ENCODE measurements around the gene IGF2R. TPM values are rescaled to one million over a fixed set of nuclear protein-coding genes. Genes with fewer than 3 reads are reported as not detected.

Gene IGF2R
- total RNA-seq, 3 donors from 2014 or later, result 60.4 to 112 (median 81.0) TPM

DNA sequence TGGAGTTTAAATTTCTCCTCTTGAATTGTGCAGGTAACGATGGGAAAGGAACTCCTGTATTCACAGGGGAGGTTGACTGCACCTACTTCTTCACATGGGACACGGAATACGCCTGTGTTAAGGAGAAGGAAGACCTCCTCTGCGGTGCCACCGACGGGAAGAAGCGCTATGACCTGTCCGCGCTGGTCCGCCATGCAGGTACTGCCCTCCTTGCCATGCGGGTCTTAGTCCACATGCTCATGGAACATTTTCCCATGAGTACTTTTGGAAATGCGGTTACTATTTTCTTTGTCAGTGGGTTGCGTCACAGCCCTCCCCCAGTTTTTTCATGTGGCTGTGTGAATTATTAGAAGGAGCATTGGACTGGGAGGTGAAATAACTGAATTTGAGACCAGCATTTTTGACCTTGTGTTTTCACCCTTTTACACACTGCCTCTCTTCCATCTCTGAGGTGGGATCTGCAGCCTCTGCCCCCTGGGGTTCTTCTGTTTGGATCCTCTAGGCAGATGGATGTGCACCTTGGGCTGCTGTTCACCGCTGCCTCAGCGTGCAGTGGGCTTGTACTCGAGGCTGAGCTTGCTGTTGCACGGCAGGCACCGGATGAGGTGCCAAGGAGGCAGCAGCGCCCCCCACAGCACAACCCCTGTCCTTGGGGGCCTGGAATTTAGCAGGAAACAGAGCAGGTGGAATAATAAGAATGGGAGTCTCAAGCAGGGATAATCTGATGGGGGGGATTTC lies 71.8 kb downstream of the IGF2R start:
- DNase-seq (ENCODE audit: low spot score in 2 of 2), result no peak
- Histone ChIP-seq H3K4me1 (peaks cover 0 to 6% of the 10 kb centered on the region in 2 donors), H3K27me3 (no peaks in the 10 kb centered on the region), H3K27ac (no peak overlapping the region), H3K4me3 (no peak overlapping the region), H3K36me3 (no peaks in the 10 kb centered on the region), H3K9me3 (no peaks in the 10 kb centered on the region)
- intact Hi-C loops (cut with DNase I; ENCODE audit: low total_unique reads), result no loop called here
- no peak for TF ChIP-seq POLR2A (IDR thresholded peaks at IDR 0.05)
- TF ChIP-seq POLR2AphosphoS5 (IDR thresholded peaks at IDR 0.05), result no peak
- no peak for TF ChIP-seq CTCF (IDR thresholded peaks at IDR 0.05)

GRCh38 chr6:160041608-160042007 lies 72.7 kb downstream of the IGF2R start:
- Histone ChIP-seq H3K36me3 (no peaks in the 10 kb centered on the region), H3K4me3 (no peak overlapping the region), H3K4me1 (peaks cover 0 to 6% of the 10 kb centered on the region in 2 donors), H3K9me3 (no peaks in the 10 kb centered on the region), H3K27ac (no peak overlapping the region), H3K27me3 (no peaks in the 10 kb centered on the region)
- intact Hi-C loops (cut with DNase I; ENCODE audit: low total_unique reads), result no loop called here
- TF ChIP-seq POLR2A (IDR thresholded peaks at IDR 0.05) (no peak), CTCF (IDR thresholded peaks at IDR 0.05) (peak in 2 of 3 donors; percentile 36 to 52), POLR2AphosphoS5 (IDR thresholded peaks at IDR 0.05) (peak in 1 of 3 donors; percentile 51)
- peak; percentile 66 to 81 for DNase-seq (ENCODE audit: low spot score in 2 of 2)

DNA sequence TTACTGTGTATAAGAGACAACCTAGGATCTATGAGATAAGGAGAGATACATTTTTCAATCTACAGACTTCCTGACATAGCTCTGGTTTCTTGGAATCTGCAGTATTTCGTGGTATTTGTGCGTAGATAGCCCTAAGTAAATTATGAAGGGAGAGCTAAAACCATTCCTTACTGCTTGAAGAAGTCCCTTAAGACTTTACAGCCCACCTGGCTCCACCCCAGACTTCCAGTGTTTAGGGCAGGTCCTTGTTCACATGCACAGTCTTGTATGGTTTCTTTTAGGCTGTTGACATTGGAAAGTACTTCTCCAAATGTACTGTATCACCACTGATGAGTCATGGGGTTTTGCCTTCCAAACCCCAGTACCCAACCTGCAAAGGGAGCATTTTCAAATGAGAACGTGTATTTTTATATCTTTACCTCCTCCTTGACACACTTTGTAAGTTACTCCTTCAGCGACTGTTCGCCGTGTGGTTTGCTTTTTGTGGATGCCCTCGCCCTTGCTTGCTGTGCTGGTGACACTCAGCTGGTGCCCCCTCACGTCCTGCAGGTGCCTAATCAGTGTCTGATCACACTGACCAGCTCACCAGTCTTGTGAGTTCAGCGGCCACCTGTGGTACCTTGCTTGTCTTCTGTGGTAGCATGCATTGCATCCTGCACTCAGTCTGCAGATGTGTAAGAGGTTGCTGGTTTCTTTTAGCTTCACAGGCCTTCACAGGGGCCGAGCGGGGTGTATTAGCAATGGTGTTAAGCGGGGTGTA lies 73.3 kb downstream of the IGF2R start:
- no peaks in the 10 kb centered on the region for H3K36me3 ChIP-seq
- H3K9me3 ChIP-seq, result no peaks in the 10 kb centered on the region
- H3K27ac ChIP-seq, result no peak overlapping the region
- TF ChIP-seq CTCF (IDR thresholded peaks at IDR 0.05) (no peak), POLR2AphosphoS5 (IDR thresholded peaks at IDR 0.05) (no peak), POLR2A (IDR thresholded peaks at IDR 0.05) (no peak)
- intact Hi-C loops (cut with DNase I; ENCODE audit: low total_unique reads), result no loop called here
- H3K27me3 ChIP-seq, result no peaks in the 10 kb centered on the region
- peaks cover 0 to 6% of the 10 kb centered on the region in 2 donors for H3K4me1 ChIP-seq
- no peak overlapping the region for H3K4me3 ChIP-seq
- DNase-seq (ENCODE audit: low spot score in 2 of 2), result no peak

- intact Hi-C loops (cut with DNase I; ENCODE audit: low total_unique reads), result no loop called here
- Histone ChIP-seq H3K4me3 (no peak overlapping the region), H3K27me3 (no peaks in the 10 kb centered on the region), H3K36me3 (no peaks in the 10 kb centered on the region), H3K4me1 (peaks cover 0 to 6% of the 10 kb centered on the region in 2 donors), H3K27ac (no peak overlapping the region), H3K9me3 (no peaks in the 10 kb centered on the region)
- no peak for DNase-seq (ENCODE audit: low spot score in 2 of 2)
- TF ChIP-seq POLR2A (IDR thresholded peaks at IDR 0.05), result no peak
- TF ChIP-seq POLR2AphosphoS5 (IDR thresholded peaks at IDR 0.05), result no peak
- no peak for TF ChIP-seq CTCF (IDR thresholded peaks at IDR 0.05)
These were observed 74.0 kb downstream of the IGF2R start for GRCh38 chr6:160042788-160043301.

DNA sequence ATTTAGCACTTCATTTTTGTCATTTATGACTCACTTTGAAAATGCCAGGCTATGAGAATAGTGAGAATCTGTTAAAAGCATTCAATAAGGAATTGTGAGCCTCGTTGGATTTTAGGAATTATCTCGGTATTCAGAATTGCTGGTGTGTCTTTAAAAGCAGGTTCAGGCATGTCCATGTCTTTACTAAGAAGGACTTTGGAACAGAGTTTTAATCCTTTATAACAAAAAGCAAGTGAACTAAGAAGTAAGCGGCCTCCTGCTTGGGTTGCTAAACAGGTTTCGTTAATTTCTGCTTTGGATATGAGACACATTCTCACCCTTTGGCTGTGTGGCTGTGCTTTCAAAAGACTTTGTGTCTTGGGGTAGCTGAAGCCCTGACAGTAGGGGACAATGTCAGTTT lies 74.9 kb downstream of the IGF2R start:
- Histone ChIP-seq H3K9me3 (no peaks in the 10 kb centered on the region), H3K27me3 (no peaks in the 10 kb centered on the region), H3K36me3 (no peaks in the 10 kb centered on the region), H3K4me3 (no peak overlapping the region), H3K27ac (no peak overlapping the region), H3K4me1 (peaks cover 0 to 6% of the 10 kb centered on the region in 2 donors)
- intact Hi-C loops (cut with DNase I; ENCODE audit: low total_unique reads), result no loop called here
- DNase-seq (ENCODE audit: low spot score in 2 of 2), result no peak
- no peak for TF ChIP-seq CTCF (IDR thresholded peaks at IDR 0.05)
- no peak for TF ChIP-seq POLR2A (IDR thresholded peaks at IDR 0.05)
- TF ChIP-seq POLR2AphosphoS5 (IDR thresholded peaks at IDR 0.05), result no peak

Measured in breast epithelium (tissue), 4 donors.